Smooth muscle cell of bladder (primary cell): Measurements from ENCODE around the gene RARB. TPM values are rescaled to one million over a fixed set of nuclear protein-coding genes. Genes with fewer than 3 reads are reported as not detected.

Source experiments
- total RNA-seq: library from RNA; depleted of rRNA; stranded (reverse); fragments of >200 nt; gene quantifications from 2 replicates; pipeline ENCODE4 v1.2.3, GENCODE V29; 2014

RARB gene
- 4.4 and 10.3 TPM in 2 replicates for total RNA-seq

GRCh38 chr3:25427942-25428788, at the start of gene RARB:
Gene RARB, plus strand, starts transcription at chr3:25428263. Its CDS starts 469 bp downstream, at chr3:25428732.

Other genes with a start within 250 kb of the RARB start
- gene TOP2B, start 236.6 kb downstream of the RARB start, total RNA-seq = 72.8 and 79.6 TPM in 2 replicates